ENCODE data around the gene DLGAP1.

The DLGAP1 gene

GRCh38 chr18:3552305-3552704 lies 902.8 kb downstream of the DLGAP1 start:
- Histone ChIP-seq H3K9ac (ENCODE audit: low read depth, low read length) (no peak overlapping the region), H3K36me3 (ENCODE audit: insufficient read depth, low read length) (no peaks in the 10 kb centered on the region), H3K4me3 (ENCODE audit: low read length) (no peak overlapping the region), H3K9me3 (replicated peaks; ENCODE audit: low read length) (no peaks in the 10 kb centered on the region), H3K4me2 (ENCODE audit: low read length) (no peak overlapping the region), H3K4me1 (ENCODE audit: control insufficient read depth, insufficient read depth, low read length) (no peaks in the 10 kb centered on the region), H3K27me3 (ENCODE audit: control insufficient read depth, insufficient read depth, low read length) (no peaks in the 10 kb centered on the region)

GRCh38 chr18:3547891-3548615 lies 907.1 kb downstream of the DLGAP1 start:
- H3K36me3 ChIP-seq (ENCODE audit: insufficient read depth, low read length), result no peaks in the 10 kb centered on the region
- no peak overlapping the region for H3K4me2 ChIP-seq (ENCODE audit: low read length)
- H3K27me3 ChIP-seq (ENCODE audit: control insufficient read depth, insufficient read depth, low read length), result no peaks in the 10 kb centered on the region
- no peak overlapping the region for H3K4me3 ChIP-seq (ENCODE audit: low read length)
- H3K9me3 ChIP-seq (replicated peaks; ENCODE audit: low read length), result no peaks in the 10 kb centered on the region
- H3K4me1 ChIP-seq (ENCODE audit: control insufficient read depth, insufficient read depth, low read length), result no peaks in the 10 kb centered on the region
- no peak overlapping the region for H3K9ac ChIP-seq (ENCODE audit: low read depth, low read length)

GRCh38 chr18:3546106-3546505 lies 909.0 kb downstream of the DLGAP1 start:
- Histone ChIP-seq H3K4me2 (ENCODE audit: low read length) (no peak overlapping the region), H3K27me3 (ENCODE audit: control insufficient read depth, insufficient read depth, low read length) (peaks cover 7% of the 10 kb centered on the region), H3K4me1 (ENCODE audit: control insufficient read depth, insufficient read depth, low read length) (no peaks in the 10 kb centered on the region), H3K4me3 (ENCODE audit: low read length) (no peak overlapping the region), H3K36me3 (ENCODE audit: insufficient read depth, low read length) (no peaks in the 10 kb centered on the region), H3K9me3 (replicated peaks; ENCODE audit: low read length) (no peaks in the 10 kb centered on the region), H3K9ac (ENCODE audit: low read depth, low read length) (no peak overlapping the region)

- Histone ChIP-seq H3K36me3 (ENCODE audit: insufficient read depth, low read length) (no peaks in the 10 kb centered on the region), H3K9me3 (replicated peaks; ENCODE audit: low read length) (no peaks in the 10 kb centered on the region), H3K4me2 (ENCODE audit: low read length) (no peak overlapping the region), H3K27me3 (ENCODE audit: control insufficient read depth, insufficient read depth, low read length) (peaks cover 7% of the 10 kb centered on the region), H3K4me1 (ENCODE audit: control insufficient read depth, insufficient read depth, low read length) (no peaks in the 10 kb centered on the region), H3K9ac (ENCODE audit: low read depth, low read length) (no peak overlapping the region), H3K4me3 (ENCODE audit: low read length) (no peak overlapping the region)
Measured at GRCh38 chr18:3544537-3544936, 910.6 kb downstream of the DLGAP1 start.

- Histone ChIP-seq H3K4me2 (ENCODE audit: low read length) (no peak overlapping the region), H3K4me1 (ENCODE audit: control insufficient read depth, insufficient read depth, low read length) (no peaks in the 10 kb centered on the region)
Measured at GRCh38 chr18:3541549-3542386, 913.3 kb downstream of the DLGAP1 start.

GRCh38 chr18:3540805-3541548 lies 914.1 kb downstream of the DLGAP1 start:
- H3K36me3 ChIP-seq (ENCODE audit: insufficient read depth, low read length), result no peaks in the 10 kb centered on the region
- H3K4me1 ChIP-seq (ENCODE audit: control insufficient read depth, insufficient read depth, low read length), result no peaks in the 10 kb centered on the region
- no peak overlapping the region for H3K4me2 ChIP-seq (ENCODE audit: low read length)
- H3K9ac ChIP-seq (ENCODE audit: low read depth, low read length), result no peak overlapping the region
- H3K9me3 ChIP-seq (replicated peaks; ENCODE audit: low read length), result no peaks in the 10 kb centered on the region
- H3K27me3 ChIP-seq (ENCODE audit: control insufficient read depth, insufficient read depth, low read length), result peaks cover 26% of the 10 kb centered on the region
- no peak overlapping the region for H3K4me3 ChIP-seq (ENCODE audit: low read length)

More at GRCh38 chr18:3541549-3542386, 913.3 kb downstream of the DLGAP1 start:
- no peak overlapping the region for H3K4me3 ChIP-seq (ENCODE audit: low read length)
- H3K9me3 ChIP-seq (replicated peaks; ENCODE audit: low read length), result no peaks in the 10 kb centered on the region
- no peaks in the 10 kb centered on the region for H3K36me3 ChIP-seq (ENCODE audit: insufficient read depth, low read length)
- peaks cover 26% of the 10 kb centered on the region for H3K27me3 ChIP-seq (ENCODE audit: control insufficient read depth, insufficient read depth, low read length)
- H3K9ac ChIP-seq (ENCODE audit: low read depth, low read length), result no peak overlapping the region

- Histone ChIP-seq H3K9ac (ENCODE audit: low read depth, low read length) (no peak overlapping the region), H3K4me3 (ENCODE audit: low read length) (no peak overlapping the region), H3K27me3 (ENCODE audit: control insufficient read depth, insufficient read depth, low read length) (peaks cover 26% of the 10 kb centered on the region), H3K9me3 (replicated peaks; ENCODE audit: low read length) (no peaks in the 10 kb centered on the region), H3K36me3 (ENCODE audit: insufficient read depth, low read length) (no peaks in the 10 kb centered on the region), H3K4me1 (ENCODE audit: control insufficient read depth, insufficient read depth, low read length) (no peaks in the 10 kb centered on the region), H3K4me2 (ENCODE audit: low read length) (no peak overlapping the region)
Measured at GRCh38 chr18:3538954-3539617, 916.0 kb downstream of the DLGAP1 start.

- Histone ChIP-seq H3K4me3 (ENCODE audit: low read length) (no peak overlapping the region), H3K4me1 (ENCODE audit: control insufficient read depth, insufficient read depth, low read length) (no peaks in the 10 kb centered on the region)
Measured at GRCh38 chr18:3538456-3538855, 916.7 kb downstream of the DLGAP1 start.

GRCh38 chr18:3530807-3531206 lies 924.3 kb downstream of the DLGAP1 start:
- Histone ChIP-seq H3K9me3 (replicated peaks; ENCODE audit: low read length) (no peaks in the 10 kb centered on the region), H3K9ac (ENCODE audit: low read depth, low read length) (no peak overlapping the region), H3K36me3 (ENCODE audit: insufficient read depth, low read length) (no peaks in the 10 kb centered on the region), H3K4me1 (ENCODE audit: control insufficient read depth, insufficient read depth, low read length) (peaks cover 14% of the 10 kb centered on the region), H3K27me3 (ENCODE audit: control insufficient read depth, insufficient read depth, low read length) (no peaks in the 10 kb centered on the region), H3K4me2 (ENCODE audit: low read length) (no peak overlapping the region), H3K4me3 (ENCODE audit: low read length) (no peak overlapping the region)

More at GRCh38 chr18:3538456-3538855, 916.7 kb downstream of the DLGAP1 start:
- peaks cover 26% of the 10 kb centered on the region for H3K27me3 ChIP-seq (ENCODE audit: control insufficient read depth, insufficient read depth, low read length)
- H3K4me2 ChIP-seq (ENCODE audit: low read length), result no peak overlapping the region
- H3K9me3 ChIP-seq (replicated peaks; ENCODE audit: low read length), result no peaks in the 10 kb centered on the region
- no peak overlapping the region for H3K9ac ChIP-seq (ENCODE audit: low read depth, low read length)
- H3K36me3 ChIP-seq (ENCODE audit: insufficient read depth, low read length), result no peaks in the 10 kb centered on the region

- no peak overlapping the region for H3K4me3 ChIP-seq (ENCODE audit: low read length)
- H3K4me1 ChIP-seq (ENCODE audit: control insufficient read depth, insufficient read depth, low read length), result peaks cover 17% of the 10 kb centered on the region
- H3K9me3 ChIP-seq (replicated peaks; ENCODE audit: low read length), result no peaks in the 10 kb centered on the region
- H3K36me3 ChIP-seq (ENCODE audit: insufficient read depth, low read length), result no peaks in the 10 kb centered on the region
- H3K4me2 ChIP-seq (ENCODE audit: low read length), result no peak overlapping the region
- H3K27me3 ChIP-seq (ENCODE audit: control insufficient read depth, insufficient read depth, low read length), result no peaks in the 10 kb centered on the region
- no peak overlapping the region for H3K9ac ChIP-seq (ENCODE audit: low read depth, low read length)
Measured at GRCh38 chr18:3529601-3530000, 925.5 kb downstream of the DLGAP1 start.

GRCh38 chr18:3529077-3529476 lies 926.0 kb downstream of the DLGAP1 start:
- no peak overlapping the region for H3K4me3 ChIP-seq (ENCODE audit: low read length)
- H3K9me3 ChIP-seq (replicated peaks; ENCODE audit: low read length), result no peaks in the 10 kb centered on the region
- no peaks in the 10 kb centered on the region for H3K27me3 ChIP-seq (ENCODE audit: control insufficient read depth, insufficient read depth, low read length)
- H3K9ac ChIP-seq (ENCODE audit: low read depth, low read length), result no peak overlapping the region
- no peaks in the 10 kb centered on the region for H3K36me3 ChIP-seq (ENCODE audit: insufficient read depth, low read length)
- H3K4me1 ChIP-seq (ENCODE audit: control insufficient read depth, insufficient read depth, low read length), result peaks cover 17% of the 10 kb centered on the region
- H3K4me2 ChIP-seq (ENCODE audit: low read length), result no peak overlapping the region
